Right atrium auricular region (tissue), 2 donors: ENCODE measurements around the gene PHC2. TPM values are rescaled to one million over a fixed set of nuclear protein-coding genes. Genes with fewer than 3 reads are reported as not detected.

ENCODE experiments used
- DNase-seq: peaks from one replicate; pipeline ENCODE4 v3.0.0-alpha.2; 2019; ENCODE audit warnings: low spot score
- H3K27ac ChIP-seq, 2 donors: fragments of 200-600 bp; sonication (generic); 1 replicate in 1 of 2; 2 replicates in 1 of 2; pipeline ENCODE4 v1.5.1; 2016 to 2019
- H3K27me3 ChIP-seq, 2 donors: fragments of 200-600 bp; sonication (generic); one replicate each; pipeline versions ENCODE4 v1.5.1 to v1.6.0; 2017 to 2019
- H3K36me3 ChIP-seq: fragments of 200-600 bp; sonication (generic); one replicate; pipeline ENCODE4 v1.5.1; 2016
- H3K4me1 ChIP-seq, 2 donors: fragments of 200-600 bp; sonication (generic); one replicate each; pipeline versions ENCODE4 v1.5.1 to v1.6.0; 2017 to 2019
- H3K4me3 ChIP-seq, 2 donors: fragments of 200-600 bp; sonication (generic); 1 replicate in 1 of 2; 2 replicates in 1 of 2; pipeline ENCODE4 v1.5.1; 2017 to 2019; ENCODE audit warnings: mild to moderate bottlenecking in 1 of 2, moderate library complexity in 1 of 2
- H3K9me3 ChIP-seq, 2 donors: fragments of 200-600 bp; sonication (generic); one replicate each; pipeline ENCODE4 v1.5.1; 2019
- CTCF ChIP-seq, 2 donors: fragments of 200-600 bp; sonication (generic); IDR thresholded peaks; one replicate each; pipeline ENCODE4 v1.5.1; 2019; ENCODE audit warnings: antibody characterized with exemption in 2 of 2
- total RNA-seq, 2 donors: library from RNA; depleted of rRNA; stranded (reverse); fragments of >200 nt; gene quantifications; one replicate each; pipeline ENCODE4 v1.1.0, GENCODE V29; 2016

The PHC2 gene
- total RNA-seq, 2 donors from 2014 or later: 98.4 to 144 TPM

- Histone ChIP-seq H3K27me3 (no peaks in the 10 kb centered on the region), H3K9me3 (no peaks in the 10 kb centered on the region), H3K4me1 (peaks cover 0 to 41% of the 10 kb centered on the region in 2 donors), H3K36me3 (no peaks in the 10 kb centered on the region), H3K4me3 (peak overlapping the region; percentile 41 to 55), H3K27ac (peak overlapping the region; percentile 78 to 87)
- no peak for TF ChIP-seq CTCF (IDR thresholded peaks at IDR 0.05)
- no peak for DNase-seq
Measured at GRCh38 chr1:33350611-33351280, 80.1 kb downstream of the PHC2 start.

GRCh38 chr1:33349778-33350610, 80.9 kb downstream of the PHC2 start:
- H3K4me1 ChIP-seq: peaks cover 0 to 48% of the 10 kb centered on the region in 2 donors
- H3K4me3 ChIP-seq: peak overlapping the region; percentile 41 to 98
- H3K36me3 ChIP-seq: peaks cover under 1% of the 10 kb centered on the region
- H3K9me3 ChIP-seq: no peaks in the 10 kb centered on the region
- no peaks in the 10 kb centered on the region for H3K27me3 ChIP-seq
- DNase-seq: peak; percentile 86
- TF ChIP-seq CTCF (IDR thresholded peaks at IDR 0.05): peak in 1 of 2 donors; percentile 11
- H3K27ac ChIP-seq: peak overlapping the region; percentile 78 to 87

GRCh38 chr1:33349081-33349759, 81.7 kb downstream of the PHC2 start:
- Histone ChIP-seq H3K27ac (peak overlapping the region; percentile 99 to 100), H3K4me1 (peaks cover 0 to 56% of the 10 kb centered on the region in 2 donors), H3K36me3 (peaks cover 8% of the 10 kb centered on the region), H3K9me3 (no peaks in the 10 kb centered on the region), H3K27me3 (no peaks in the 10 kb centered on the region), H3K4me3 (peak overlapping the region; percentile 97 to 98)
- no peak for TF ChIP-seq CTCF (IDR thresholded peaks at IDR 0.05)
- peak; percentile 59 for DNase-seq

- Histone ChIP-seq H3K4me1 (peaks cover 0 to 61% of the 10 kb centered on the region in 2 donors), H3K27ac (peak overlapping the region; percentile 99 to 100), H3K9me3 (no peaks in the 10 kb centered on the region), H3K27me3 (no peaks in the 10 kb centered on the region), H3K4me3 (peak overlapping the region; percentile 97 to 98), H3K36me3 (peaks cover 8% of the 10 kb centered on the region)
- DNase-seq: peak; percentile 54
- TF ChIP-seq CTCF (IDR thresholded peaks at IDR 0.05): no peak
Measured at GRCh38 chr1:33348676-33349080, 82.2 kb downstream of the PHC2 start.

- peaks cover 8% of the 10 kb centered on the region for H3K36me3 ChIP-seq
- H3K27me3 ChIP-seq: no peaks in the 10 kb centered on the region
- peak overlapping the region; percentile 99 to 100 for H3K27ac ChIP-seq
- H3K9me3 ChIP-seq: no peaks in the 10 kb centered on the region
- TF ChIP-seq CTCF (IDR thresholded peaks at IDR 0.05): no peak
- peak overlapping the region; percentile 97 to 98 for H3K4me3 ChIP-seq
- DNase-seq: peak; percentile 55
- H3K4me1 ChIP-seq: peaks cover 0 to 66% of the 10 kb centered on the region in 2 donors
Measured at GRCh38 chr1:33348194-33348593, 82.7 kb downstream of the PHC2 start.
